ENCODE measurements around the gene THPO.

The THPO gene

GRCh38 chr3:184360929-184361531, 17.0 kb downstream of the THPO start:
- TF ChIP-seq POLR2A (IDR thresholded peaks at IDR 0.05; ENCODE audit: low read depth, low read length) (no peak), TAF1 (IDR thresholded peaks at IDR 0.05; ENCODE audit: borderline replicate concordance, low read depth, low read length) (no peak), POLR2AphosphoS5 (IDR thresholded peaks at IDR 0.05; ENCODE audit: low read depth, low read length) (no peak)
- DNase-seq (ENCODE audit: insufficient read length) (no peak), FAIRE-seq (peak; percentile 14)

DNA sequence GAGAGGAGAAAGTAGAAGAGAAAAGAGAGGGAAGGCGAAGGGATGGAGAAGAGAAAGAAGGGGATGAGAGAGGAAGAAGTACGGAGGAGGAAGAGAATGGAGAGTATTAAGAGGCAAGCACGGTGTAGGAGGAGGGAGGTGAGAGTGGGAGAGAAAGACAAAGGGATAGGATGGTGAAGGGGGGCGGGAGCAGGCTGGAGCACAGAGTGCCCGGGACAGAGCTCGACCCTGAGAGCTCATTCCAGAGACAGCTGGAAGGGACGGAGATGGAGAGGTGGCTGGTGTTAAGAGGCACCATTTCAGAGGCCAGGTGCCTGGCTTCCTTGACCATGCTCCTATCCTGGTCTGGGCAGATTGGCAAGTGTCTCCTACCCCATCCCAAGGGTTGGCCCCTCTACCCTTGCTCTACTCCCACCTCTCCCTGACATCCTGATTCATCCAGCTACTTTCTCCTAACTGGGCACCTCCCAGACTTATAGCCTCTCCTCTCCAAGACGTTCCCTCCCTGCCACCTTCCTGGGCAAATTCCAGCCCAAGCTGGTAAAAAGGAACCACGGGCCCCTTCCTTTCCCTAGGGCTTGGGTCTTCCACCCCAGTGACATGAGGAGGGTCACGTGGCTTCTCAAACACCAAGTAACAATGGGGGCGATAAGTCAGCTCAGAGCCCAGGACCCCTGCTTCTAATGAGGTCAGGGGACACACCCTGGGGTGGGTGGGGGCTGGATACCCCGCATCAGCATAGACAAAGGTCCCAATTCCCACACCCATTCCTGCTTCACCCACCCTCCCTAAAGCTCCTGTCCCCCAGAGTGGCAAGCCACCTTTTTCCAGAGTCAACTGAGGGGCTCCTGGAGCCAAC, 17.7 kb downstream of the THPO start:
- FAIRE-seq (no peak), DNase-seq (ENCODE audit: insufficient read length) (no peak)
- no peak for TF ChIP-seq POLR2A (IDR thresholded peaks at IDR 0.05; ENCODE audit: low read depth, low read length)
- no peak for TF ChIP-seq TAF1 (IDR thresholded peaks at IDR 0.05; ENCODE audit: borderline replicate concordance, low read depth, low read length)
- no peak for TF ChIP-seq POLR2AphosphoS5 (IDR thresholded peaks at IDR 0.05; ENCODE audit: low read depth, low read length)

DNA sequence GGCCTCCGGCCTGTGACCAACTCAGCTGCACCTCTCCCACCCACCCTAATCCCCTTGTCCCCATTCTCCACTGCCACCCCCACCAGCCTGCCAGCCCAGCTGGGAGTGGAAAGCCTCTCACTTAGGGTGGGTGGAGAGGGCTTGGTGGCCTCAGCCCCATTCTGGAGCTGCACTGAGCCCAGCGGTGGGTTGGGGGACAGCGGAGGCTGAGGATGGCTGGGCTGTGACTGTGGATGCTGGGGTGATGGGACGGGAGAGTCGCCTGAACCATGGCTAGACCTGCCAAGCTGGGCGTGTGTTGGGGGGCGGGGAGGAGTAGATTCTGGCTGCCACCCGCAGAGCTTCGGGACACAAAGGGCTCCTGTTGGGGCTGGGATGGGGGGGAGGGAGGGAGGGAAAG, 18.4 kb downstream of the THPO start:
- TF ChIP-seq TAF1 (IDR thresholded peaks at IDR 0.05; ENCODE audit: borderline replicate concordance, low read depth, low read length) (no peak), POLR2AphosphoS5 (IDR thresholded peaks at IDR 0.05; ENCODE audit: low read depth, low read length) (no peak), POLR2A (IDR thresholded peaks at IDR 0.05; ENCODE audit: low read depth, low read length) (no peak)
- DNase-seq (ENCODE audit: insufficient read length) (no peak), FAIRE-seq (no peak)

DNA sequence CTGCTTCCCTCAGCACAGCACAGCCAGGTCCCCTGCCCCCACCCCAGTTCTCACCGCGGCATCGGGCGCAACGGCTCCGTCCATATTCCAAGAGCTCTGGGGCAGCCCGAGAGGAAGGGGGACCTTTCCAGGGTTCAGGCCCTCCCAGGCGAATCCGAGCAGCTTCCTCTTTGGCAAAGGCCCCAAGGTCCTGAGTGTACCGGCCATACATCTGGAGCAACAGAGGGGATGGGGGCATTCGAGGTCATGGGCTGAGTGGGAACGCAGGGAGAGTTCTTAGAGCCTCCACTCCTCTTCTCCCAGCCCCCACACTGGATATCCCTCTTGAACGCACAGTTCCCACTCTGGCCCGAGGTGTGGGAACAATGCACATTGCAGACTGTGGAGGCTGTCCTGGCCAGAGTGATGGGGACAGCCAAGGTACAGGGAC, 19.1 kb downstream of the THPO start:
- TF ChIP-seq POLR2AphosphoS5 (IDR thresholded peaks at IDR 0.05; ENCODE audit: low read depth, low read length) = no peak
- TF ChIP-seq POLR2A (IDR thresholded peaks at IDR 0.05; ENCODE audit: low read depth, low read length) = no peak
- no peak for TF ChIP-seq TAF1 (IDR thresholded peaks at IDR 0.05; ENCODE audit: borderline replicate concordance, low read depth, low read length)
- no peak for DNase-seq (ENCODE audit: insufficient read length)
- FAIRE-seq = no peak

DNA sequence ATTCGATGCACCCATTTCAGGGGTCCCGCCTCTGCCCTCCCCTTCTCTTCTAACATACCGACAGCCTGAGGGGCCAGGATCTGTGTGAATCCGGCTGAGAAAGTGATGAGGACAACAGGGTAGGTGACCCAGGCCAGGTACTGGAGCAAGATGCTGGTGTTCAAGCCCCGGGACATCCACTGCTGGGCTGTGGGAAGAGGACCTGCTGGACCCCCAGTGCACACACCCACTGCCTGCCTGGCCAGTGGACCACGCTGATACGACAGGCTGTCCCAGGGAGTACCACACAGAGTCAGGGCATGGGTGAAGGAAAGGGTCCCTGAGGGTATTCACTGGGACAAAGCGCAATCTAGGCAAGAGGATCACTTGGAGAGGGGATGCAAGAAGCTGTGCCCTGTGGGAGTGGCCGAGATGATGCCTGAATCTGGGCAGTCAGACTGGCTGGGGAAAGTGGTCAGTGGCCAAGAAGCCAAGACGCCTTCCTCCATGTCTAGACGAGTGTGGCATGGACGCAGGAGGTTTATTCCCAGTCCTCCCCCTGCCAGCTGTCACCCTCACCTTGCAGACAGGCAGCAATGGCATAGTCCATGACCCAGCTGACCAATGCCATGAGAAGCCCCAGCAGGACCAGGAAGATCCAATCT, 19.8 kb downstream of the THPO start:
- no peak for TF ChIP-seq POLR2A (IDR thresholded peaks at IDR 0.05; ENCODE audit: low read depth, low read length)
- TF ChIP-seq POLR2AphosphoS5 (IDR thresholded peaks at IDR 0.05; ENCODE audit: low read depth, low read length) = no peak
- no peak for TF ChIP-seq TAF1 (IDR thresholded peaks at IDR 0.05; ENCODE audit: borderline replicate concordance, low read depth, low read length)
- FAIRE-seq = no peak
- no peak for DNase-seq (ENCODE audit: insufficient read length)

GRCh38 chr3:184357248-184358123, 20.5 kb downstream of the THPO start:
- DNase-seq (ENCODE audit: insufficient read length) (no peak), FAIRE-seq (no peak)
- TF ChIP-seq POLR2AphosphoS5 (IDR thresholded peaks at IDR 0.05; ENCODE audit: low read depth, low read length) (no peak), TAF1 (IDR thresholded peaks at IDR 0.05; ENCODE audit: borderline replicate concordance, low read depth, low read length) (no peak), POLR2A (IDR thresholded peaks at IDR 0.05; ENCODE audit: low read depth, low read length) (no peak)

DNA sequence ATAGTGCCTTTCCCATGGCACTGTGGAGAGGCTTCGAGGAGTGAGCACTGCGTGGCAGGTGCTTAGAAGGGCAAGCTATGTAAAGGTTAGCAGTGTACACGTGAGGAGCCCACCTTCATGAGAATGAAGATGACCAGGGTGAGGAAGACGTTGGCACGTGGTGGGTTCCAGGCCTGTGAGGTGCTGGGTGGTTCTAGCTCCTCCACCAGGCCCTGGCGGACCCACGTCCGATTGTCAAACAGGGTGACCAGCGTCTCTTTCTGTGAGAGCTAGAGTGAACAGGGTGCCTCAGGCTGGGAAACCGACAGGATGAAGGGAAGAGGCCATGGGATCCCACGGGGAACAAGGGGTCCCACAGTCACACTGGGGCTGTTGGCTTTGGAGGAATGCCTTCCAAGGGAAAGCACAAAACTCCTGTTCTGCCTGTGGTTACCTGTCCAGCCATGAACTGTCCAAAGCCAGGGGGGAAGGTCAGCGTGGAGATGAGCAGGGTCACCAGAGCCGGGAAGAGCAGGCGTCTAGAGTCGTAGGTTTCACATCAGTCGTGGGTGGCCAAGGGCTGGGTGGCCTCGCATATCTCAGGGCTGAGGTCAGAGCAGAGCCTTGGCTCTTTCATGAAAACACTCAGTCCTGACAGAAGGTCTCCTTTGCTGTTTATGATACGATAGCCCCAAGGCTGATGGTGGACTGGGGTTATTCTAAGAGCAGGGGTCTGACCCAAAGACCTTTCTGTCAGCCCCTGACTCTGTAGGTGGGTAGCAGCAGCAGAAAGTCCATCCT, 22.6 kb downstream of the THPO start:
- no peak for FAIRE-seq

GRCh38 chr3:184354754-184355153, 23.3 kb downstream of the THPO start:
- DNase-seq (ENCODE audit: insufficient read length) (no peak), FAIRE-seq (no peak)
- TF ChIP-seq POLR2A (IDR thresholded peaks at IDR 0.05; ENCODE audit: low read depth, low read length) (no peak), POLR2AphosphoS5 (IDR thresholded peaks at IDR 0.05; ENCODE audit: low read depth, low read length) (no peak)

More for the DNA sequence above, 22.6 kb downstream of the THPO start:
- DNase-seq (ENCODE audit: insufficient read length) = no peak
- TF ChIP-seq TAF1 (IDR thresholded peaks at IDR 0.05; ENCODE audit: borderline replicate concordance, low read depth, low read length) = no peak
- no peak for TF ChIP-seq POLR2AphosphoS5 (IDR thresholded peaks at IDR 0.05; ENCODE audit: low read depth, low read length)
- no peak for TF ChIP-seq POLR2A (IDR thresholded peaks at IDR 0.05; ENCODE audit: low read depth, low read length)

- TF ChIP-seq TAF1 (IDR thresholded peaks at IDR 0.05; ENCODE audit: borderline replicate concordance, low read depth, low read length) = no peak
- TF ChIP-seq POLR2AphosphoS5 (IDR thresholded peaks at IDR 0.05; ENCODE audit: low read depth, low read length) = no peak
- TF ChIP-seq POLR2A (IDR thresholded peaks at IDR 0.05; ENCODE audit: low read depth, low read length) = no peak
- DNase-seq (ENCODE audit: insufficient read length) (peak; percentile 69), FAIRE-seq (peak; percentile 65)
Measured at GRCh38 chr3:184354121-184354728, 23.8 kb downstream of the THPO start.

- TF ChIP-seq POLR2A (IDR thresholded peaks at IDR 0.05; ENCODE audit: low read depth, low read length) = no peak
- TF ChIP-seq POLR2AphosphoS5 (IDR thresholded peaks at IDR 0.05; ENCODE audit: low read depth, low read length) = no peak
- no peak for TF ChIP-seq TAF1 (IDR thresholded peaks at IDR 0.05; ENCODE audit: borderline replicate concordance, low read depth, low read length)
- DNase-seq (ENCODE audit: insufficient read length) (no peak), FAIRE-seq (no peak)
Measured at GRCh38 chr3:184353546-184353941, 24.5 kb downstream of the THPO start.
